ENCODE measurements around the gene NAP1L4. TPM values are rescaled to one million over a fixed set of nuclear protein-coding genes. Genes with fewer than 3 reads are reported as not detected.
A peak's percentile ranks its signal among the peaks of the same experiment; 100 is the strongest.

Gene NAP1L4
- total and polyA plus RNA-seq, 7 donors, result 121 to 153 (median 143) TPM

DNA sequence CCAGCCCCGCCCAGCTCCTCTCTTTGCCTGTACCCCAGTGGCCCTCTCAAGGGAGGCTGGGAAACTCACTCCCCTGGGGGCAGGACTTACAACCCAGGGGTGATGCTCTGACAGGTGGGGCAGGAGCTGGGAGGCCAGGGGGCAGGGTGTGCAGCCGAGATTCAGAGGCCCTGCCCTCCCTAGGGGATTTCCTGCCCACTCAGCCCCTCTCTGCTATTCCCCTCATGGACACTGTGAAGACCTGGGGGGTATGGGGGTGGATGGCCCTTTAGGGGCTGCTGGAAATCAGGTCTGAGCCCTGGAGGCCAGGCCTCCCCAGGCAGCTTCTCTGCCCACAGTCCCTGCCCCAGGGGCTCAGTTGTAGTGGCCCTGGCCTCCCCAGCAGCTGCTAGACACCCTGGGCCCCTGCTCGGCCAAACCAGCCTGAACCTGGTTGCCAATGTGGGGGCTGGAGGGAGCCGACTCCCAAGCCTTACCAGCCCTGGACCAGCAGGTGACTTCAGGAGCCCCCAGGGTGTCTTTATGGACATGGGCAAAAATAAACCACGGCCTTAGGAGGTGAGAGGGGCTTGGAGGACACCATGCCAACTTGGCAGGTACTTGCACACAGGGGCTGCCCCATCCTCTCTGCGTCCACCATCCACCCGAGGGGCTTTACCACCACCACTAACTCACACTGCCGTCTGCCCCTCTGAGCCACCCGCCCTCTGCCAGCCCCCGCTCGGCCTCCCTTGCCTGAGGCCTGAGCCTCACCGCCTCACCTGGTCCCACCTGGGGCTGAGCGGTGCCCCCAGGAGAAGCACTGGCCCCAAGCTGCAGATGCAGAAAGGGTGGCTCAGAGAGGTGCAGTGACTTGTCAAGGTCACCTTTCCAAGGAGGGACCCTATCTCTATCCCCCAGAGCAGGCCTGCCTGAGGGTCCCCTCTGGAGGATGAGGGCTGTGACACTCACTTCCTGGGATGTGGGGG is 60.1 kb downstream of the NAP1L4 start:
- no peak for TF ChIP-seq CTCF (IDR thresholded peaks at IDR 0.05)
- DNase-seq, result peak in 1 of 2 donors; percentile 35

GRCh38 chr11:2931420-2931746 is 60.7 kb downstream of the NAP1L4 start:
- TF ChIP-seq CTCF (IDR thresholded peaks at IDR 0.05), result no peak
- intact Hi-C loops (cut with DNase I), result no loop called here
- WGBS, 3 donors, result 68 to 88% (median 78%) methylated on average over 4 of the region's 4 CpGs
- Histone ChIP-seq H3K27ac (no peak overlapping the region), H3K36me3 (ENCODE audit: insufficient read depth in 1 of 2, low read depth in 1 of 2) (no peaks in the 10 kb centered on the region), H3K4me3 (no peak overlapping the region), H3K4me1 (peaks cover 11% of the 10 kb centered on the region), H3K27me3 (ENCODE audit: insufficient read depth in 3 of 3, low read length in 2 of 3) (peaks cover 0 to 56% (median 26%) of the 10 kb centered on the region in 3 donors), H3K9me3 (no peaks in the 10 kb centered on the region)
- DNase-seq (no peak), ATAC-seq (no peak)

More for the DNA sequence above, 60.1 kb downstream of the NAP1L4 start:
- intact Hi-C loops (cut with DNase I), result no loop called here
- 74 to 81% (median 76%) methylated on average over 13 of the region's 13 CpGs for WGBS, 3 donors
- H3K4me3 ChIP-seq, result no peak overlapping the region
- H3K36me3 ChIP-seq (ENCODE audit: insufficient read depth in 1 of 2, low read depth in 1 of 2), result no peaks in the 10 kb centered on the region
- peaks cover 11% of the 10 kb centered on the region for H3K4me1 ChIP-seq
- no peak overlapping the region for H3K27ac ChIP-seq
- no peak for ATAC-seq
- peaks cover 0 to 49% (median 25%) of the 10 kb centered on the region in 3 donors for H3K27me3 ChIP-seq (ENCODE audit: insufficient read depth in 3 of 3, low read length in 2 of 3)
- no peaks in the 10 kb centered on the region for H3K9me3 ChIP-seq

- Histone ChIP-seq H3K4me3 (peak overlapping the region; percentile 65), H3K36me3 (ENCODE audit: insufficient read depth in 1 of 2, low read depth in 1 of 2) (no peaks in the 10 kb centered on the region), H3K9me3 (no peaks in the 10 kb centered on the region), H3K4me1 (peaks cover 11% of the 10 kb centered on the region), H3K27me3 (ENCODE audit: insufficient read depth in 3 of 3, low read length in 2 of 3) (peaks cover 0 to 56% (median 26%) of the 10 kb centered on the region in 3 donors), H3K27ac (no peak overlapping the region)
- DNase-seq, result peak; percentile 50 to 70
- peak; percentile 50 to 61 (median 55) for ATAC-seq
- 40 to 44% (median 40%) methylated on average over 18 to 21 of the region's 21 CpGs for WGBS, 3 donors
- TF ChIP-seq CTCF (IDR thresholded peaks at IDR 0.05), result peak; percentile 35
- intact Hi-C loops (cut with DNase I), result no loop called here
These were observed 61.3 kb downstream of the NAP1L4 start for GRCh38 chr11:2930704-2931419.

- peaks cover 0 to 58% (median 26%) of the 10 kb centered on the region in 3 donors for H3K27me3 ChIP-seq (ENCODE audit: insufficient read depth in 3 of 3, low read length in 2 of 3)
- no peaks in the 10 kb centered on the region for H3K36me3 ChIP-seq (ENCODE audit: insufficient read depth in 1 of 2, low read depth in 1 of 2)
- intact Hi-C loops (cut with DNase I), result no loop called here
- no peak for ATAC-seq
- DNase-seq, result peak; percentile 40 to 65
- 5 to 6% (median 5%) methylated on average over 43 to 47 of the region's 47 CpGs for WGBS, 3 donors
- no peaks in the 10 kb centered on the region for H3K9me3 ChIP-seq
- peaks cover 11% of the 10 kb centered on the region for H3K4me1 ChIP-seq
- peak; percentile 17 for TF ChIP-seq CTCF (IDR thresholded peaks at IDR 0.05)
- peak overlapping the region; percentile 65 for H3K4me3 ChIP-seq
- H3K27ac ChIP-seq, result no peak overlapping the region
These were observed 62.0 kb downstream of the NAP1L4 start for GRCh38 chr11:2929950-2930703.
